ENCODE measurements around the gene MAST4. TPM values are rescaled to one million over a fixed set of nuclear protein-coding genes. Genes with fewer than 3 reads are reported as not detected.

Gene MAST4
- total RNA-seq, 2 donors from 2014 or later = 11.0 to 11.5 TPM

GRCh38 chr5:66669086-66669861 lies 73.1 kb downstream of the MAST4 start:
- Mint-ChIP-seq H3K4me3 (no peak overlapping the region), H3K27ac (no peak overlapping the region)

GRCh38 chr5:66669862-66670195 lies 73.6 kb downstream of the MAST4 start:
- H3K4me3 Mint-ChIP-seq = no peak overlapping the region
- Histone ChIP-seq H3K27me3 (ENCODE audit: control insufficient read depth, insufficient read depth, low read length, poor library complexity, severe bottlenecking) (no peaks in the 10 kb centered on the region), H3K27ac (ENCODE audit: low read depth, low read length) (no peak overlapping the region), H3K4me3 (ENCODE audit: low read length) (no peak overlapping the region), H3K9me3 (ENCODE audit: control insufficient read depth, low read length) (no peaks in the 10 kb centered on the region), H3K4me1 (ENCODE audit: control insufficient read depth, insufficient read depth, low read length) (peaks cover 4% of the 10 kb centered on the region), H3K9ac (ENCODE audit: extremely low read depth, low read length, poor library complexity, severe bottlenecking) (no peak overlapping the region), H3K36me3 (ENCODE audit: control insufficient read depth, insufficient read depth, low read length) (no peaks in the 10 kb centered on the region)
- H3K27me3 Mint-ChIP-seq (ENCODE audit: insufficient read depth) = no peaks in the 10 kb centered on the region
- no peak overlapping the region for H3K27ac Mint-ChIP-seq
- H3K36me3 Mint-ChIP-seq (ENCODE audit: low read depth) = no peaks in the 10 kb centered on the region
- H3K9me3 Mint-ChIP-seq = no peaks in the 10 kb centered on the region
- no peak for TF ChIP-seq CTCF (conservative IDR thresholded peaks at IDR 0.05)
- DNase-seq = no peak
- H3K4me1 Mint-ChIP-seq = peaks cover 12% of the 10 kb centered on the region
- WGBS, 2 experiments (ENCODE audit: insufficient coverage in 1 of 2, insufficient read length in 1 of 2) = 93 to 96% methylated on average over 2 to 3 of the region's 3 CpGs

More at GRCh38 chr5:66669086-66669861, 73.1 kb downstream of the MAST4 start:
- Histone ChIP-seq H3K9ac (ENCODE audit: extremely low read depth, low read length, poor library complexity, severe bottlenecking) (no peak overlapping the region), H3K36me3 (ENCODE audit: control insufficient read depth, insufficient read depth, low read length) (no peaks in the 10 kb centered on the region), H3K27me3 (ENCODE audit: control insufficient read depth, insufficient read depth, low read length, poor library complexity, severe bottlenecking) (no peaks in the 10 kb centered on the region), H3K9me3 (ENCODE audit: control insufficient read depth, low read length) (no peaks in the 10 kb centered on the region), H3K27ac (ENCODE audit: low read depth, low read length) (no peak overlapping the region), H3K4me1 (ENCODE audit: control insufficient read depth, insufficient read depth, low read length) (peaks cover 4% of the 10 kb centered on the region), H3K4me3 (ENCODE audit: low read length) (no peak overlapping the region)
- H3K27me3 Mint-ChIP-seq (ENCODE audit: insufficient read depth) = no peaks in the 10 kb centered on the region
- H3K9me3 Mint-ChIP-seq = no peaks in the 10 kb centered on the region
- no peak for TF ChIP-seq CTCF (conservative IDR thresholded peaks at IDR 0.05)
- H3K4me1 Mint-ChIP-seq = peaks cover 9% of the 10 kb centered on the region
- H3K36me3 Mint-ChIP-seq (ENCODE audit: low read depth) = no peaks in the 10 kb centered on the region
- DNase-seq = no peak
- 98% methylated on average over 5 of the region's 5 CpGs; no CpG with 5 or more reads in 1 of the 2 experiments for WGBS, 2 experiments (ENCODE audit: insufficient coverage in 1 of 2, insufficient read length in 1 of 2)

- Mint-ChIP-seq H3K9me3 (no peaks in the 10 kb centered on the region), H3K4me3 (no peak overlapping the region), H3K27ac (no peak overlapping the region), H3K27me3 (ENCODE audit: insufficient read depth) (no peaks in the 10 kb centered on the region), H3K36me3 (ENCODE audit: low read depth) (no peaks in the 10 kb centered on the region), H3K4me1 (peaks cover 12% of the 10 kb centered on the region)
- no peak for TF ChIP-seq CTCF (conservative IDR thresholded peaks at IDR 0.05)
- no peak overlapping the region for H3K4me3 ChIP-seq (ENCODE audit: low read length)
- H3K27me3 ChIP-seq (ENCODE audit: control insufficient read depth, insufficient read depth, low read length, poor library complexity, severe bottlenecking) = no peaks in the 10 kb centered on the region
- WGBS, 2 experiments (ENCODE audit: insufficient coverage in 1 of 2, insufficient read length in 1 of 2) = 93% methylated on average over 1 of the region's 2 CpGs; no CpG with 5 or more reads in 1 of the 2 experiments
- H3K9ac ChIP-seq (ENCODE audit: extremely low read depth, low read length, poor library complexity, severe bottlenecking) = no peak overlapping the region
- no peaks in the 10 kb centered on the region for H3K36me3 ChIP-seq (ENCODE audit: control insufficient read depth, insufficient read depth, low read length)
- no peak overlapping the region for H3K27ac ChIP-seq (ENCODE audit: low read depth, low read length)
- no peaks in the 10 kb centered on the region for H3K9me3 ChIP-seq (ENCODE audit: control insufficient read depth, low read length)
- peaks cover 4% of the 10 kb centered on the region for H3K4me1 ChIP-seq (ENCODE audit: control insufficient read depth, insufficient read depth, low read length)
- no peak for DNase-seq
These were observed 75.1 kb downstream of the MAST4 start for GRCh38 chr5:66671305-66671704.

All from endodermal cell (in vitro differentiated cells).